GM19238 (cell line): ENCODE measurements around the gene PCK1.
"Not testable (repeated sequence)": the region's sequence is repeated elsewhere in the genome, so short reads cannot be mapped to it uniquely, and the experiment has no call there.

Experiments used
- DNase-seq: peaks from one replicate; pipeline ENCODE4 v3.0.0; 2011; ENCODE audit warnings: low spot score; ENCODE audit not compliant: insufficient read length

Gene PCK1

DNA sequence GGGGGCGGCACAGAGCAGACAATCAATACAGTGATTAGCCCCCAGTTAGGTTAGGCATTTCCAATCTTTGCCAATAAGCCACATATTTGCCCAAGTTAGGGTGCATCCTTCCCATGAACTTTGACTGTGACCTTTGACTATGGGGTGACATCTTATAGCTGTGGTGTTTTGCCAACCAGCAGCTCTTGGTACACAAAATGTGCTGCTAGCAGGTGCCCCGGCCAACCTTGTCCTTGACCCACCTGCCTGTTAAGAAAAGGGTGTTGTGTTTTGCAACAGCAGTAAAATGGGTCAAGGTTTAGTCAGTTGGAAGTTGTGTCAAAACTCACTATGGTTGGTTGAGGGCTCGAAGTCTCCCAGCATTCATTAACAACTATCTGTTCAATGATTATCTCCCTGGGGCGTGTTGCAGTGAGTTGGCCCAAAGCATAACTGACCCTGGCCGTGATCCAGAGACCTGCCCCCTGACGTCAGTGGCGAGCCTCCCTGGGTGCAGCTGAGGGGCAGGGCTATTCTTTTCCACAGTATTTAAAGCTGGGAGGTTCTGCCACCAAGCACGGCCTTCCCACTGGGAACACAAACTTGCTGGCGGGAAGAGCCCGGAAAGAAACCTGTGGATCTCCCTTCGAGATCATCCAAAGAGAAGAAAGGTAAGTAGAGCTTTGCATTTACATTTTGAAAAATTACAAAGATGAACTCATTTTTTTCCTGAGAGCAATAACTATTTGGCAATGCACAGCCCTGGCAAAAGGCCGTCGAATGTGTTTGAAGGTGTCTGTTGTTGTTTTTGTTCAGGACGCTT lies at the start of gene PCK1:
TSS of gene PCK1 (plus strand) at position 557 of the 802 bp plus-strand sequence. CDS start 302 bp downstream, outside the sequence.
- no peak for DNase-seq

DNA sequence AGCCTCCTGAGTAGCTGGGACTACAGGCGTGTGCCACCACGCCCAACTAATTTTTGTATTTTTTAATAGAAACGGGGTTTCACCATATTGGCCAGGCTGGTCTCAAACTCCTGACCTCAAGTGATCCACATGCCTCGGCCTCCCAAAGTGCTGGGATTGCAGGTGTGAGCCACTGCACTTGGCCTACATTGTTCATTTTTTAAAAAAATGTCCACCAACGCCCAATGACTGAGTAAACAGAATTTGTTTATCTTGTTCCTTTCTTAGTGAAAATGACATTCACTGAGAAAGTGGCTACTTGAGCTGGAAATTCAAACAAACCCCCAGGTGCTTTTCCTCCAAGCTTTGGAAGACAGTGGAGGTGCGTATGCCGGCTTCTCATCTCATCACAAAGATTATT lies 49.2 kb upstream of the PCK1 start:
- DNase-seq = not testable (repeated sequence)

DNA sequence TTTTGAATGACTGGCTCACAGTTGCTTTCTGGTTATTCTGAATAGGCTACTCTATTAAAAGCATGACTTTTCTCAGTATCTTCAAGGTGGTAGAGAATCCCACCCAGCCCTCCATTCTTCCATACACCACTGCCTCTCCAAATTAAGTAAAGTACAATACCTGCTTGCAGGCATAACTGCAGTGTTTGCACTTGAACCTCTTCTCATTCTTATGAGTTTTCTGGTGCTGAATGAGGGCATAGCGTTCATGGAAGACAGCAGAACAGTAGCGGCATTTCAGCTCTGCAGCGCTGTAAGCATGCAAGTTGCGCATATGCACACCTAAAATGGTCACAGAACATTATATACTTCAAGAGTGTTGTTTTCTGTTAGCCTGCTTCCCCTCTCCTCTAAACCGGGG lies 48.5 kb upstream of the PCK1 start:
- DNase-seq = no peak

DNA sequence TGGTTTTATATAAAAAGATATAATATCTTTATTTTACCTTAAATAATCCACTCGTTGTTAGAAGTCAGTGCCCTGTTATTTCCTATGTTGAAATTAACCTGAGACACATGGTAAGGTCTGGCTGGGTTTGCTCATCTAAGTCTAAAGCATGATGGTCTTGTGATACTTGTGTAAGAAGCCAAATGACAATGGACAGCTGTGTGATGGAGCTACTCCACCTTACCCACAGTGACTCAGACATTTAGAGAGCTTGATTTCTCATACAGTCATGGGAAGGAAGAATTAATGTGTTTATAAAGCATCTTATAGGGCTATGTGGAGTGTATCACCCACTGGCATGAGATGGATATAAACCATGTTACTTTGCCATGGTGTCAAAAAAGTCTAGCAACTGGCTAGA lies 47.7 kb upstream of the PCK1 start:
- DNase-seq = no peak

DNA sequence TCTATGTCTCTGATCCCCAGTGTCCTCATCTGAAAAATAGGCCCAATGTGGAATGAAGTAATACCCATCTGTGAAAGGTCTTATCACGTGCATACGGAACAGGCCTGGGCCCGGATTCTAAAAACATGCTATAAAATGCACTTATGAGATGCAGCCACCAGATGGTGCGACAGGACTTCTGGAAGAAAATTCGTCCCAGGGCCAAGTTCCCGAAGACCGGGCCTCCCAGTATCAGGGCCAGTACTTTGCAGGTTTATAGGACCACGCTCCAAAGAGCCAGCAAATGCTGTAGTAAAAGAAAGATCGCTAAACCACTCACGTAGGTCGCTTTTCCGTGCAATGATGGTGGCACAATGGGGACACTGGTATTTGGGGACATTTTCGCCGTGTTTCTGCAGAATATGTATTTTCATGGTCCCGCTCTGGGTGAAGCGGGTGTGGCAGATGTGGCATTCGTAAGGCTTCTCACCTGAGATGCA lies 46.6 kb upstream of the PCK1 start:
- DNase-seq = peak; percentile 32

DNA sequence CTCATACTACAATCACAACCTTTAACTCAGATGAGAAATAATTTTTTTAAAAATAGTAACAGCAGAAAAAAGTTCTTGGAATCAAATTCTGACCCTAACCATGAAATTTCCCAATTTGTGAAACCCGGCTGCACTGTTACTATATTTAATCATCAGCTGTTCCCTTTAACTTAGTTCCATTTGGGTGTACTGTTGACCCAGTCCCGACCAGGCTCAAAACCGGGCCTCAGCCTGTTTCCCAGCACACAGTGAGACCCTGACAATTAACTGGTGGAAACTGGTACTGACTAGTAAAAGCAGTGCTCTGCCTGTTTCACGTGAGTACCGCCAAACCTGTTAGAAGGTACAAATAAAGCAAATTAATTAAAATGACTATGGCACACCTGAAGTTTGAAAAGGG lies 43.0 kb upstream of the PCK1 start:
- DNase-seq = no peak

DNA sequence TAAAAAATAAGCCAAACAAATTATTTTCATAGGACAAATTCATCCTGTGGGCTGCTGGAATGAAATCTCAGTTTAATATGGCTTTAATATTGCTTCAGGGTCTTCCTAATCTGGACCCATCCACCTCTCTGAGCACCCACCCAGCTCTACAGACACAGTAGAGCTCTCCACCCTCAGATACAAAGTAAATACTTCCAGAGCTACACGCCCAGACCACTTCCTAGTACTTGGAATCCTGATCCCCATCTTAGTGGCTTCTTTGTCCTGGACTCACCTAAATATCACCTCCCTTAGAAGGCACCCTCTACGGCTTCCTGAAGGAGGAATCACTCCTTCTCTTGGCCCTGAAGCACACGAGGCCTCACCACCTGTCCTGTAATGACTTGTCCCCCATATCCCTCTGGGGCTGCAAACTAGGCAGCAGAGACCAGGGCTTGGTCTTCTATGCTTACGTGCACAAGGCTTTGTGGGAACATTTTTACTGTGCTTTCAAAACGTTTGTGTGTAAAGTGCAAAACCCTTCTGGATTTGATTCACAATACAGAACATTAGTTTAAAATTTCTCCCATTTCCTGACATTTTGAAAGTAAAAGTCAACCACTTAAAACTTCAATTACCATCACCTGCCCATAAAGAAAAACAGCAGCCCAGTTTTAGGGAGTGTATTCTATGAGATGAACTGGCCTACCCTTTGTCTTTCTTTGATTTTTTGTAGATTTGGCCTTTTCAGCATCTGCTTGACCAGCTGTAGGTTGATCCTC lies 38.4 kb upstream of the PCK1 start:
- no peak for DNase-seq

DNA sequence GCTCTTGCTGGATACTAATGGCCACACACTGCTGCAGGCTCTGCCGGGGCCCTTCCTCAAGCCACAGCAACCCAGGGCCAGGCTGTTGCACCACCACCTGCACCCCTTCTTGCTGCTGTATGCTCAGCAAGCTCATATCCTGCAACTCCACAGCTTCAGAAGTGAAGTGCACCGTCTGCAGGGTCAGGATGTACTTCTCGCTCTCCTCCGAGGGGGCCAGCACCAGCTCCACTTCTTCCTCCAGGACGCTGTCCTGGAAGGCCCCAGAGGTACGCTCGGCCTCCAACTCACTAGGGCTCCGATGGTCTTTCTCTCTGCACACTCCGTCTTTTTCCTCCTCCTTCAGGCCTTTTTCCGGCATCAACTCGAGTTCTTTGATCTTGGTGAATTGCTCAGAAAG lies 37.1 kb upstream of the PCK1 start:
- DNase-seq = no peak

DNA sequence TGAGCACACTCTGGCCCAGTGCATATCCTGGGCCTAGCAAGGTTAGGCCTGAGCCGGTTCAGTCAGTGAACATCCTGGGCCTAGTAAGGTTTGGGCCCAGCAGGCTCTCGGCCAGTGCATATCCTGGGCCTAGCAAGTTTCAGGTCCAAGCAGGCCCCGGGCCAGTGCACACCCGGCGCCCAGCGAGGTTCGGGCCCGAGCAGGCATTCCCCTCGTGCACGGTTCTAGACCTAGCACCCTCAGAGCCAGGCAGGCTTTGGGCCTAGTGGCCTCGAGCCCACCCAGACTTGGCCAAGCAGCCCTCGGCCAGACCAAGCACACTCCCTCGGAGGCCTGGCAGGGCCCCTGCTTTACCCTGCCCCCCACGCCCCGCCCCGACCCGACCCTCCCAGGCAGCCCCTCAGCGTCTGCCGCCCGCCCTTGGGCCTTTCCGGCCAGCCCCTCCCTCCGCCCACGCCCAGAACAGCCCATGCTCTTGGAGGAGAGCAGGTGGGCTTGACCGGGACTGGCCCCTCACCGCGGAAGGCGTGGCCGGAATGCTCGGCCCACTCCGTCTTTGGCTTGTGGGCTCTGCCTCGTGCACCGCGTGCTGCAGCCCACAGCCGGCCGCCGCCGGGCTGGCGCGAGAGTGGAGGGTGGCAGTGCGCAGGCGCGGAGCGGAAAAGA lies 36.3 kb upstream of the PCK1 start, which contains the start of gene CTCFL:
TSS of gene CTCFL (minus strand) at position 630 of the 666 bp plus-strand sequence. CDS start 935 bp downstream, outside the sequence.
- no peak for DNase-seq

DNA sequence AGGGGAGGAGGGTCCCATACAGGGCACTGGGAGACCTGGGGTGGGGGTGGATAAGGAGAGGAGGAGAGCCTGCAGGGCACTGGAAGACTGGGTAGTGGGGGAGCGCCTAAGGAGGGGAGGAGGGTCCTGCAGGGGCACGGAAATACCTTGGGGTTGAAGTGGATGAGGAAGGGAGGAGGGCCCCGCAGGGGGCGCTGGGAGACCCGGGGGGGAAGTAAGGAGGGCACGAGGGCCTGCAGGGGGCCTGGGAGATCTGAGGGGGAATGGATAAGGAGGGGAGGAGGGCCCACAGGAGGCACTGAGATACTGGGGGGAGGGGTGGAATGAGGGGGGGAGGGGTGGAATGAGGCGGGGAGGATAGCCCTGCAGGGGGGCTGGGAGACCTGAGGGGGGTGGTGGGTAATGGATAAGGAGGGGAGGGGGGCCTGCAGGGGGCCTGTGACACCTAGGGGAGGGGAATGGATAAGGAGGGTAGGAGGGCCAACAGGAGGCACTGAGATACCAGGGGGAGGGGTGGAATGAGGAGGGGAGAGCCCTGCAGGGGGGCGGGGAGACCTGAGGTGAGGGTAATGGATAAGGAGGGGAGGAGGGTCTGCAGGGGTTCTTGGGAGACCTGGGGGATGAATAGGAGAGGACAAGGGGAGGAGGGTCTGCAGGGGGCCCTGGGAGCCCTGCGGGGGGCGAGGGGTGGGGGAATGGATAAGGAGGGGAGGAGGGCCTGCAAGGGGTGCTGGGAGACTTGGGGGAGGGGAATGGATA lies 35.4 kb upstream of the PCK1 start:
- DNase-seq = no peak

DNA sequence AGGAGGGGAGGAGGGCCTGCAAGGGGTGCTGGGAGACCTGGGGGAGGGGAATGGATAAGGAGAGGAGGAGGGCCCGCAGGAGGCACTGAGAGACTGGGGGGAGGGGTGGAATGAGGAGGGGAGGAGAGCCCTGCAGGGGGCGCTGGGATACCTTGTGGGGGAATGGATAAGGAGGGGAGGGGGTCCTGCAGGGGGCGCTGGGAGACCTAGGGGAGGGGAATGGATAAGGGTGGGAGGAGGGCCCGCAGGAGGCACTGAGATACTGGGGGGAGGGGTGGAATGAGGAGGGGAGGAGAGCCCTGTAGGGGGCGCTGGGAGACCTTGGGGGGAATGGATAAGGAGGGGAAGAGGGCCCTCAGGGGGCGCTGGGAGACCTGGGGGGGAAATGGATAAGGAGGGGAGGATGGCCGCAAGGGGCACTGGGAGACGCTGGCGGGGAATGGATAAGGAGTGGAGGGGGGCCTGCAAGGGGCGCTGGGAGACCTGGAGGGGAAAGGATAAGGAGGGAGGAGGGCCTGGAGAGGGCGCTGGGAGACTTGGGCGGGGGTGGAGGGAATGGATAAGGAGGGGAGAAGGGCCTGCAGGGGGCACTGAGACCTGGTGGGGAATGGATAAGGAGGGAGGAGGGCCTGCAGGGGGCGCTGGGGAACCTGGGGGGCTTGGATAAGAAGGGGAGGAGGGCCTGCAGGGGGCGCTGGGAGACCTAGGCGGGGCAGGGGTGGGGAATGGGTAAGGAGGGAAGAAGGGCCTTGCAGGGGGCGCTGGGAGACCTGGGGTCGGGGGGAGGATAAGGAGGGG lies 34.6 kb upstream of the PCK1 start:
- no peak for DNase-seq

DNA sequence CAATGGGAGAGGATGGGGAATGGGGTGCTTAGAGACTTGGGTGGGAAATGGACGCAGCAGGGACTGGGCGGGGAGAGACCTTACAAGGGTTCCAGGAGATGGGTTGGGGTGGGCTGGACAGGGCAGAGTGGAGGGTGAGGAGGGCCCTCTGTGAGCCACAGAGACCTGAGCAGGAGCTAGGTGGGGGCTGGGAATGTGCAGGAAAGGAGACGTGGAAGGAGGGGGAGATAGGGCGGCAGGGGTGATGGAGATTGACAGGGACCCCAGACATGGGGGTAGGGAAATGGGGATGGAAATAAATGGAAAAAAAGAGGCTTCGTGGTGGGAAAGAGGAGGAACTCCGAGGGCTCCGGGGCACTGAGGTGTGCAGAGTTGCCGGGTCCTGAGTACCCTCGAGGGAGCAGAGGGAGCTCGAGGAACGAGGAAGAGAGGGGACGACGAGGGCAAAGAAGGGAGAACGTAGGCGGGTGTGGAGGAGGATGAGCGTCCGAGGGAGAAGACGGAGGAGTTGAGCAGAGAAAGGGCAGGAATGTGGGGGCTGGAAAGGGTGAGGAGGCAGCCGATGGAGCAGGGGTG lies 33.9 kb upstream of the PCK1 start:
- no peak for DNase-seq

DNA sequence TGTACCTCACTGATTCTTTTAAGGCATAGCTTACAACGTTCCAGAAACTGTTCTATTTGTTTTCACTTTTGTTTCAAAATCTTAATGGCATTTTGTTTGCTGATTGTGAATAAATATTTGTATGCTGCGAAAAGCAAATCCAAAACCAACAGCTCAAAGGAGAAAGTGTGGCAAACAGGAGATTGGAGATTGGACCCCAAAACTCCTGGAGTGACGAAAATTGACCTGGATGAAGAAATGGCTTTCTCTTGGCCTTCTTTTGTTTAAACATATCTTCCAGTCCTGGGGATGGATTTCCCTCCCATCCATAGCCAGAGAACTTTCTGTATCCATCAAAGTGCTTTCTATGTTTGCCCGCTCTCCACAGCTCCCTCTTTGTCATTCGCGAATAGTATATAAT lies 33.2 kb upstream of the PCK1 start:
- DNase-seq = no peak

DNA sequence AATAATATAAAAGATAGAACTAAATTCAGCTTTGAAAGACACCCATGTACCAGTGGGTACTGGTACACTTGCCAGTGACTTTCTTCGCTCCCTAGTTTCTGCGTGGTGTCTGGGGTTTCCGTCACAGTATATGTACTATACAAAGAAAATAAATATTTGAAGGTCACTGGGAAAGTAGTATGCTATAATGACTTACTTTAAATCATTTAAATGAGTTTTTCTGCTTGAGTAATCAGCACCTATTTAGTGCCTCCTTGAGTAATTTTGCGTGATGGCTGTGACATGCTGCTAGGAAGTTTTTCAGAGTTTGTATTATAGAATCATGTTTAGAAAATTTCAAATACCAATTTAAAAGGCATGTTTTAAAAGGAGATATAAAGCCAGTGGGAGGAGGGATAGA lies 32.8 kb upstream of the PCK1 start:
- DNase-seq = no peak

DNA sequence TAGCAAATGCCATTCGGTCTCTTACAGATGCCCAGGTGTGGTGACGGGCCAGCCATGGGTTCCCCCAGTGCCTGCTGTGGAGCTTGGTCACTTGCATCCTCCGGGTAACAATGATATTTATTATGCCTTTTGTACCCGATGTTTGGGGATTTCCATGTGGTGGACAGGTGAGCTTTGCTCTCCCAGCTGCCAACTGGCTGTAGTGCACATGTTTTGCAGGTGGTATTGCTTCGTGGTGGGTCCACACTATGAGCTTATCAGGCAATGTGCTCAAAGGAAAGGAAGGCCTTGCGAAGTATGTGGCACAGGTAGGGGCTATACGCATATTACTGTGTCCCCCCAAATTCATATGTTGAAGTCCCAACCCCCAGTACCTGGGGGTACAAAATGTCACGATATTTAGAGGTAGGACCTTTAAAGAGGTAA lies 31.7 kb upstream of the PCK1 start:
- no peak for DNase-seq

DNA sequence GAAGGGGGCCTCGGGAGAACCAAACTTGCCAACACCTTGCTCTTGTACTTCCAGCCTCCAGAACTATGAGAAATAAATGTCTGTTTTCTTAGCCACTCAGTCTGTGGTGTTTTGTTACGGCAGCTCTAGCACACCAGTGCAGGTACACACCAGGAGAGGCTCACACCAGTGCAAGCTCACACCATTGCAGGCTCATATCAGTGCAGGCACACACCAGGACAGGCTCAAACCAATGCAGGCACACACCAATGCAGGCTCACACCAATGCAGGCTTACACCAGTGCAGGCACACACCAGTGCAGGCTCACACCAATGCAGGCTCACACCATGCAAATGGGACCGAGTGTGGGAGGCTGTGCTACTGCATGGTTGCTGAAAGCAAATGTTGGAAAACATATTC lies 31.1 kb upstream of the PCK1 start:
- DNase-seq = no peak

DNA sequence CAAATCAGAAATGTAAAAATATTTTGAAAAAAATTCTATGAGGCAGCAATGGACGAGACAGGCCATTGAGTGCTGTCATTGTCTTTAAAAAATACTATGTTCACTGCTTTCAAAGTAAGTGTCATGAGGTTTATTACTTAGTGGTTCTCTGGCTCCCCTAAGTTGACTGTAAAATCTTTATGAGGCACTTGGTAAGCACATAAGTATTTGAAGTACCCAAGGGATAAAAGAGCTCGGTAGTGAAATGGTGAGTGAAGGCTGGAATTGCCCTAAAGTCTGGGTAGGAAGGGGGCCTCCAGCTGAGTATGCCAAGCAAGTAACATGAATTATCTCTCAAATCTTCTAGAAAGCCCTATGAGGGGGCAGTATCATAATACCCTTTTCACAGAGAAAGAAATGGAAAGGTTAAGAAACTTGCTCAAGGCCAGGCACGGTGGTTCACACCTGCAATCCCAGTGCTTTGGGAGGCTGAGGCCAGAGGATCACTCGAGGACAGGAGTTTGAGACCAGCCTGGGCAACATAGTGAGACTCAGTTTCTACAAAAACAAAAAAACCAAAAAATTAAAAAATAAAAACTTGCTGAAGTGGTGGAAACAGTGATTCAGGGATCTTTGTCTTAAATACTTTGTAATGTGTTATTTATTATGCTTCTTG lies 30.5 kb upstream of the PCK1 start:
- DNase-seq = no peak

DNA sequence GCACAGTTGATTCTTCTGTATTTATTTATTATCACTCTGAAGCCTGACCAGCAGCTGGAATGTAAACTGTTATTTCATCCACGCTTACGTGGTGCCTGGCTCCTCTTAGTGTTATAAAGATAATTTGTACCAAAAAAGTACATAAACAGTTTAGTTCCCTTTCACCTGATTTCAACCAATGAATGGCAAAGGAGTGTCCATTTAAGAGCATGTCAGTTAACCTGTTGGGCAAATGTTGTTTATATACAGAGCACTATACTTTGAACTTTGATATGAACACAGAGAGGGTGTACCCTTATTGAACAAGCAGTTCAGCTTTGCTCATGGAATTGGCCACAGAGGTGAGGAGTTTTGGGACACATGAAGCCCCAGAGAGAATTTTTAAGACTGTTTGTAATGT lies 28.8 kb upstream of the PCK1 start:
- no peak for DNase-seq

DNA sequence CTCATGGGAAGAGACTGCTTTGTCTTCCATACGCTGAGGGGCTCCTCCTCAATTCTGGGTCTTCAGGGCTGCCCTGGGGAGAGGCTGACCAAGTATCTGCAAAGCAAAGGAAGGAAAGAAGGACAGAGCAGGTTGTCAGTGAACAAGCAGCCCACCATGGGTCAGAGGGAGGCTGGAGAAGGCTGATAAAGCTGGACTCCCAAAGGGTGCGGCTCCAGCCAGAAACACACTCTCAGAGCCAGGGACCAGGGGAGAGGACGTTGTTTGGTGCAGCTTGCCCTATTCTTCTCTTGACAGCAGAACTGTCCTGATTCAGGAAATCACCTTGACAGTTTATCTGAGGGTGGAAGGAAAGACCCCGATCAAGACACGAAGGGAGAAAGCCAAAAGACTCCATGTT lies 25.6 kb upstream of the PCK1 start:
- no peak for DNase-seq
